Prostate gland (tissue), 2 donors: ENCODE measurements around the gene RPL7A. TPM values are rescaled to one million over a fixed set of nuclear protein-coding genes. Genes with fewer than 3 reads are reported as not detected.

Experiments used
- DNase-seq: peaks from one replicate; pipeline ENCODE4 v3.0.0-alpha.2; 2019; ENCODE audit warnings: low spot score
- H3K27ac ChIP-seq, 2 donors: fragments of 200-600 bp; sonication (generic); 2 replicates each; pipeline ENCODE4 v1.5.1; 2017 to 2019
- H3K27me3 ChIP-seq: fragments of 200-600 bp; sonication (generic); replicated peaks from 2 replicates; pipeline ENCODE4 v1.5.1; 2019; ENCODE audit not compliant: insufficient read depth
- H3K36me3 ChIP-seq, 2 donors: fragments of 200-600 bp; sonication (generic); 1 replicate in 1 of 2; 2 replicates in 1 of 2; pipeline versions ENCODE4 v1.5.1 to v1.8.1; 2017 to 2019
- H3K4me1 ChIP-seq: fragments of 200-600 bp; sonication (generic); replicated peaks from 2 replicates; pipeline ENCODE4 v1.5.1; 2019
- H3K4me3 ChIP-seq, 2 donors: fragments of 200-600 bp; sonication (generic); 2 replicates each; pipeline ENCODE4 v1.5.1; 2017 to 2019
- H3K9me3 ChIP-seq: fragments of 200-600 bp; sonication (generic); 2 replicates; pipeline ENCODE4 v1.5.1; 2017
- CTCF ChIP-seq, 4 experiments: fragments of 200-600 bp in 2 of 4; fragments of 450-650 bp in 2 of 4; sonication (generic) in 2 of 4; IDR thresholded peaks; 1 replicate in 3 of 4; 2 replicates in 1 of 4; pipeline ENCODE4 v1.5.1; 2016 to 2019; ENCODE audit warnings: antibody characterized with exemption in 4 of 4, mild to moderate bottlenecking in 2 of 4, moderate library complexity in 2 of 4
- POLR2A ChIP-seq: fragments of 450-650 bp; IDR thresholded peaks from one replicate; pipeline ENCODE4 v1.6.1; 2016; ENCODE audit warnings: antibody characterized with exemption, mild to moderate bottlenecking
- POLR2AphosphoS5 ChIP-seq: sonication (generic); formaldehyde crosslinking; IDR thresholded peaks from one replicate; pipeline ENCODE4 v1.6.1; 2017; ENCODE audit warnings: antibody characterized with exemption
- WGBS: methylation state at CpG from one replicate; pipeline ENCODE4 v1.1.5; 2018; 5-methylcytosine and 5-hydroxymethylcytosine counted together
- intact Hi-C: fragments of 100-400 bp; cut with DNase I; formaldehyde crosslinking; loops from one replicate; pipeline ENCODE4 v1.14.2; 2022
- total RNA-seq, 2 donors: library from RNA; depleted of rRNA; stranded (reverse); fragments of >200 nt; gene quantifications; one replicate each; pipeline ENCODE4 v1.1.0, GENCODE V29; 2016

Gene RPL7A
- total RNA-seq, 2 donors from 2014 or later: 1,667 to 2,501 TPM

- intact Hi-C loops: no loop called here
- Histone ChIP-seq H3K4me1 (no peaks in the 10 kb centered on the region), H3K9me3 (no peaks in the 10 kb centered on the region), H3K27me3 (peaks cover 4% of the 10 kb centered on the region), H3K36me3 (no peaks in the 10 kb centered on the region), H3K27ac (no peak overlapping the region), H3K4me3 (no peak overlapping the region)
- no peak for DNase-seq
- TF ChIP-seq POLR2A (no peak), CTCF (IDR thresholded peaks at IDR 0.05) (no peak), POLR2AphosphoS5 (no peak)
- 34% methylated on average over 8 of the region's 8 CpGs for WGBS
Measured at GRCh38 chr9:133394687-133395271, 46.8 kb downstream of the RPL7A start.

- DNase-seq: no peak
- Histone ChIP-seq H3K4me3 (no peak overlapping the region), H3K4me1 (no peaks in the 10 kb centered on the region), H3K36me3 (no peaks in the 10 kb centered on the region), H3K27me3 (peaks cover 4% of the 10 kb centered on the region), H3K27ac (no peak overlapping the region), H3K9me3 (no peaks in the 10 kb centered on the region)
- intact Hi-C loops: no loop called here
- TF ChIP-seq CTCF (IDR thresholded peaks at IDR 0.05): no peak
- no peak for TF ChIP-seq POLR2AphosphoS5
- TF ChIP-seq POLR2A: no peak
- 36% methylated on average over 14 of the region's 14 CpGs for WGBS
Measured at GRCh38 chr9:133396952-133397351, 48.9 kb downstream of the RPL7A start.

- no peak for TF ChIP-seq POLR2AphosphoS5
- TF ChIP-seq POLR2A: no peak
- TF ChIP-seq CTCF (IDR thresholded peaks at IDR 0.05): no peak
- intact Hi-C loops: no loop called here
- no peaks in the 10 kb centered on the region for H3K9me3 ChIP-seq
- no peak overlapping the region for H3K27ac ChIP-seq
- 80% methylated on average over 6 of the region's 6 CpGs for WGBS
- DNase-seq: no peak
- peaks cover 4% of the 10 kb centered on the region for H3K27me3 ChIP-seq
- H3K4me3 ChIP-seq: no peak overlapping the region
- H3K36me3 ChIP-seq: no peaks in the 10 kb centered on the region
- H3K4me1 ChIP-seq: no peaks in the 10 kb centered on the region
Measured at GRCh38 chr9:133397370-133397769, 49.4 kb downstream of the RPL7A start.

- TF ChIP-seq POLR2AphosphoS5: no peak
- TF ChIP-seq CTCF (IDR thresholded peaks at IDR 0.05): no peak
- no peak for TF ChIP-seq POLR2A
- Histone ChIP-seq H3K9me3 (no peaks in the 10 kb centered on the region), H3K27ac (no peak overlapping the region), H3K4me3 (no peak overlapping the region), H3K4me1 (no peaks in the 10 kb centered on the region), H3K36me3 (no peaks in the 10 kb centered on the region), H3K27me3 (peaks cover 4% of the 10 kb centered on the region)
- intact Hi-C loops: no loop called here
- WGBS: 58% methylated on average over 7 of the region's 9 CpGs
- no peak for DNase-seq
Measured at GRCh38 chr9:133397895-133398294, 49.9 kb downstream of the RPL7A start.

GRCh38 chr9:133400292-133400691 lies 52.3 kb downstream of the RPL7A start:
- WGBS: 88% methylated on average over 11 of the region's 12 CpGs
- Histone ChIP-seq H3K36me3 (no peaks in the 10 kb centered on the region), H3K27ac (no peak overlapping the region), H3K4me1 (no peaks in the 10 kb centered on the region), H3K27me3 (no peaks in the 10 kb centered on the region), H3K9me3 (no peaks in the 10 kb centered on the region), H3K4me3 (no peak overlapping the region)
- no peak for TF ChIP-seq POLR2AphosphoS5
- no peak for TF ChIP-seq CTCF (IDR thresholded peaks at IDR 0.05)
- no peak for TF ChIP-seq POLR2A
- intact Hi-C loops: no loop called here
- no peak for DNase-seq
